K562 (cell line): ENCODE data around the gene CREM. TPM values are rescaled to one million over a fixed set of nuclear protein-coding genes. Genes with fewer than 3 reads are reported as not detected.

Experiments used
- ADNP ChIP-seq: fragments of 200-800 bp; sonication (Bioruptor generic); IDR thresholded peaks from 2 replicates; pipeline ENCODE4 v1.6.1; 2016; ENCODE audit warnings: missing genetic modification characterization, missing compliant biosample characterization
- ATF2 ChIP-seq: sonication (generic); formaldehyde crosslinking; IDR thresholded peaks from 2 replicates; pipeline ENCODE4 v1.8.1; 2022; ENCODE audit warnings: missing genetic modification reagents
- ATF7 ChIP-seq: fragments of 450-650 bp; IDR thresholded peaks from 2 replicates; pipeline ENCODE4 v1.7.1; 2014; ENCODE audit warnings: mild to moderate bottlenecking, moderate library complexity
- CCNT2 ChIP-seq: IDR thresholded peaks from 2 replicates; pipeline ENCODE4 v1.6.1; 2011; ENCODE audit warnings: borderline replicate concordance, low read depth, mild to moderate bottlenecking, moderate library complexity, mixed read lengths, low read length; ENCODE audit not compliant: insufficient read length; ENCODE audit errors: extremely low read depth
- CHD1 ChIP-seq: fragments of 200-600 bp; sonication (generic); IDR thresholded peaks from one replicate; pipeline ENCODE4 v1.6.1; 2012; ENCODE audit warnings: mild to moderate bottlenecking, moderate library complexity, low read length, inconsistent platforms
- CHD2 ChIP-seq: IDR thresholded peaks from 2 replicates; pipeline ENCODE4 v1.6.1; 2011; ENCODE audit warnings: low read depth, low read length
- DDX20 ChIP-seq: fragments of 450-650 bp; IDR thresholded peaks from 2 replicates; pipeline ENCODE4 v1.6.1; 2016; ENCODE audit warnings: missing genetic modification characterization, low read depth, mild to moderate bottlenecking, missing compliant biosample characterization, moderate library complexity
- ESRRA ChIP-seq: fragments of 450-650 bp; IDR thresholded peaks from 2 replicates; pipeline ENCODE4 v1.6.1; 2014; ENCODE audit warnings: low read depth, mild to moderate bottlenecking, moderate library complexity, borderline replicate concordance
- ETV5 ChIP-seq: sonication (generic); formaldehyde crosslinking; IDR thresholded peaks from 2 replicates; pipeline ENCODE4 v1.4.0; 2020; ENCODE audit warnings: low read depth, mild to moderate bottlenecking, missing genetic modification reagents
- HDAC1 ChIP-seq, 2 experiments: fragments of 450-650 bp; IDR thresholded peaks; 2 replicates each; pipeline ENCODE4 v1.6.1; 2016 to 2017; ENCODE audit warnings: inconsistent platforms in 1 of 2, mild to moderate bottlenecking in 1 of 2, moderate library complexity in 1 of 2
- KLF6 ChIP-seq: fragments of 250-450 bp; sonication (Bioruptor Pico); IDR thresholded peaks from 2 replicates; pipeline ENCODE4 v1.4.0; 2020; ENCODE audit warnings: mild to moderate bottlenecking, moderate library complexity, borderline replicate concordance
- NFIC ChIP-seq: fragments of 450-650 bp; IDR thresholded peaks from 2 replicates; pipeline ENCODE4 v1.6.1; 2017; ENCODE audit warnings: mild to moderate bottlenecking, inconsistent platforms
- POU5F1 ChIP-seq: fragments of 150-350 bp; IDR thresholded peaks from 2 replicates; pipeline ENCODE4 v1.6.1; 2014; ENCODE audit warnings: borderline replicate concordance, low read length, low read depth, mild to moderate bottlenecking; ENCODE audit not compliant: partially characterized antibody
- RB1 ChIP-seq: fragments of 450-650 bp; IDR thresholded peaks from 2 replicates; pipeline ENCODE4 v1.6.1; 2017; ENCODE audit warnings: low read depth, mild to moderate bottlenecking
- RBM17 ChIP-seq: fragments of 200-400 bp; formaldehyde crosslinking; IDR thresholded peaks from 2 replicates; pipeline ENCODE4 v1.6.1; 2017; ENCODE audit warnings: low read depth, mild to moderate bottlenecking, low read length, borderline replicate concordance
- SMARCE1 ChIP-seq: fragments of 450-650 bp; IDR thresholded peaks from 2 replicates; pipeline ENCODE4 v1.7.1; 2016; ENCODE audit warnings: mild to moderate bottlenecking
- SREBF2 ChIP-seq: sonication (generic); formaldehyde crosslinking; IDR thresholded peaks from 2 replicates; pipeline ENCODE4 v1.4.0; 2020; ENCODE audit warnings: mild to moderate bottlenecking, missing genetic modification reagents
- TRIM28 ChIP-seq: fragments of 450-650 bp; IDR thresholded peaks from 2 replicates; pipeline ENCODE4 v1.6.1; 2017
- ZFPM2 ChIP-seq: fragments of 250-450 bp; sonication (Bioruptor Pico); IDR thresholded peaks from 2 replicates; pipeline ENCODE4 v1.5.1; 2022; ENCODE audit warnings: mild to moderate bottlenecking
- ZNF324 ChIP-seq: fragments of 250-450 bp; sonication (Bioruptor Pico); IDR thresholded peaks from 2 replicates; pipeline ENCODE4 v1.4.0; 2020; ENCODE audit warnings: mild to moderate bottlenecking
- ZNF609 ChIP-seq: sonication (generic); formaldehyde crosslinking; IDR thresholded peaks from 2 replicates; pipeline ENCODE4 v1.8.1; 2023; ENCODE audit warnings: missing genetic modification reagents, mild to moderate bottlenecking, borderline replicate concordance
- ZNF77 ChIP-seq: fragments of 250-450 bp; sonication (Bioruptor Pico); IDR thresholded peaks from 2 replicates; pipeline ENCODE4 v1.5.0; 2020
- polyA plus RNA-seq, 8 experiments: library from polyadenylated mRNA; depleted of rRNA in 4 of 8; stranded (reverse) in 5 of 8; unstranded in 3 of 8; fragments of >200 nt; fragmentation: Nextera tagmentation in 2 of 8; fragmentation: Illumina TruSeq in 1 of 8; extraction: Ambion mirVana in 2 of 8; extraction: Trizol in 1 of 8; gene quantifications; 2 replicates each; pipeline versions ENCODE4 v1.2.1 to v1.2.3, GENCODE V29; 2011 to 2014; ENCODE audit warnings: inconsistent platforms in 1 of 8, missing spikeins in 1 of 8
- total RNA-seq, 7 experiments: library from RNA; depleted of rRNA in 6 of 7; stranded (reverse); fragments of >200 nt in 6 of 7; fragmentation: Illumina TruSeq in 2 of 7; extraction: Trizol in 2 of 7; gene quantifications; 2 replicates each; pipeline versions ENCODE4 v1.2.1 to v1.2.3, GENCODE V29; 2011 to 2021; ENCODE audit warnings: low replicate concordance in 1 of 7

The CREM gene
- total and polyA plus RNA-seq, 9 of the 15 experiments (the other 6 are each of a cell fraction or from before 2014, with no cell fraction given): 39.1 to 70.2 (median 48.3) TPM

GRCh38 chr10:35090162-35090954 lies 36.3 kb upstream of the CREM start, which contains the start of gene CUL2 (continued):
- TF ChIP-seq DDX20 (tag): no peak
- TF ChIP-seq RB1: peak; percentile 58; the same call in 1 of the 2 replicates
- TF ChIP-seq CHD1: no peak
- peak; percentile 52; the same call in 1 of the 2 replicates for TF ChIP-seq ETV5
- peak; percentile 39 for TF ChIP-seq CCNT2
- no peak for TF ChIP-seq ZNF609 (CRISPR knock-in tag)
- TF ChIP-seq ESRRA: peak; percentile 29; the same call in 1 of the 2 replicates
- TF ChIP-seq KLF6: no peak
- no peak for TF ChIP-seq ATF2 (CRISPR knock-in tag)
- TF ChIP-seq NFIC: no peak
- TF ChIP-seq CHD2: no peak
- no peak for TF ChIP-seq RBM17
- no peak; the same call in 1 of the 2 replicates for TF ChIP-seq TRIM28
- TF ChIP-seq ZNF324: no peak
- no peak for TF ChIP-seq SREBF2 (CRISPR knock-in tag)
- TF ChIP-seq ATF7: peak; percentile 99
- no peak for TF ChIP-seq ZFPM2 (CRISPR knock-in tag)
- no peak for TF ChIP-seq SMARCE1
- no peak for TF ChIP-seq ADNP (tag)
- no peak for TF ChIP-seq ZNF77
- TF ChIP-seq HDAC1 (IDR thresholded peaks at IDR 0.05): peak in 1 of 2 experiments; percentile 51; a peak in 1 of 4 replicates
- peak; percentile 82 for TF ChIP-seq POU5F1
